Sigmoid colon (tissue), 3 donors: ENCODE data around the gene PKP1.

Source experiments
- CTCF ChIP-seq, 4 experiments: fragments of 450-650 bp in 3 of 4; fragments of 200-600 bp in 1 of 4; IDR thresholded peaks; one replicate each; pipeline ENCODE4 v1.5.1; 2016 to 2019; ENCODE audit warnings: antibody characterized with exemption in 4 of 4, mild to moderate bottlenecking in 3 of 4, moderate library complexity in 2 of 4
- POLR2A ChIP-seq, 2 donors: fragments of 450-650 bp; IDR thresholded peaks; one replicate each; pipeline ENCODE4 v1.6.1; 2016; ENCODE audit warnings: antibody characterized with exemption in 2 of 2, mild to moderate bottlenecking in 2 of 2, moderate library complexity in 2 of 2

GRCh38 chr1:201302163-201303152 is 19.2 kb downstream of the PKP1 start:
- no peak for TF ChIP-seq CTCF (IDR thresholded peaks at IDR 0.05)
- no peak for TF ChIP-seq POLR2A (IDR thresholded peaks at IDR 0.05)
